ENCODE results near the gene SHOC2. TPM values are rescaled to one million over a fixed set of nuclear protein-coding genes. Genes with fewer than 3 reads are reported as not detected.

Gene SHOC2
- total and polyA plus RNA-seq, 2 of the 8 experiments (the other 6 are each of a cell fraction or from before 2014, with no cell fraction given) = 7.6 to 28.2 TPM

GRCh38 chr10:110989016-110989415, 69.6 kb downstream of the SHOC2 start:
- Histone ChIP-seq H4K20me1 (replicated peaks in 1 of 2; ENCODE audit: control insufficient read depth in 1 of 2, insufficient read depth in 2 of 2, low read length in 2 of 2) (no peaks in the 10 kb centered on the region), H3K14ac (ENCODE audit: insufficient read length) (no peak overlapping the region), H2BK12ac (ENCODE audit: low read depth, low read length) (no peak overlapping the region), H3K18ac (ENCODE audit: extremely low read depth, low read length) (no peak overlapping the region), H3K23ac (ENCODE audit: insufficient read length) (no peak overlapping the region), H4K5ac (ENCODE audit: insufficient read length, low read depth, low read length) (no peak overlapping the region), H3K79me2 (ENCODE audit: control insufficient read depth in 1 of 2, insufficient read depth in 2 of 2, low read length in 2 of 2) (peaks cover 0 to 4% of the 10 kb centered on the region in 2 experiments; a peak in 1 of 4 replicates), H3K4ac (replicated peaks; ENCODE audit: insufficient read length, low read depth, low read length) (no peak overlapping the region), H4K8ac (ENCODE audit: extremely low read depth, insufficient read depth, low read length) (no peak overlapping the region), H2AFZ (ENCODE audit: low read length) (no peak overlapping the region), H2AK5ac (ENCODE audit: low read depth, low read length) (no peak overlapping the region), H2BK15ac (ENCODE audit: low read length) (no peak overlapping the region), H3K4me1 (replicated peaks in 1 of 4; ENCODE audit: control insufficient read depth in 3 of 4, insufficient read depth in 4 of 4, low read length in 3 of 4) (no peaks in the 10 kb centered on the region), H3K4me2 (ENCODE audit: insufficient read depth in 1 of 2, low read depth in 2 of 2, low read length in 2 of 2) (no peak overlapping the region), H2BK5ac (ENCODE audit: low read depth, low read length) (no peak overlapping the region), H3K4me3 (ENCODE audit: extremely low read depth in 1 of 4, insufficient read depth in 2 of 4, low read depth in 3 of 4, low read length in 4 of 4) (no peak overlapping the region), H2BK20ac (ENCODE audit: low read length) (no peak overlapping the region), H3K27ac (ENCODE audit: low read depth, low read length) (no peak overlapping the region), H2BK120ac (replicated peaks; ENCODE audit: low read depth, low read length) (no peak overlapping the region), H3K27me3 (replicated peaks in 1 of 4; ENCODE audit: control insufficient read depth in 3 of 4, extremely low read depth in 1 of 4, insufficient read depth in 3 of 4, low read length in 3 of 4) (no peaks in the 10 kb centered on the region), H3K56ac (replicated peaks; ENCODE audit: insufficient read length, low read depth, low read length) (no peak overlapping the region), H3K23me2 (ENCODE audit: low read depth, low read length) (no peaks in the 10 kb centered on the region), H4K91ac (replicated peaks; ENCODE audit: insufficient read length, low read length) (no peak overlapping the region), H3K9ac (replicated peaks in 1 of 4; ENCODE audit: extremely low read depth in 1 of 4, low read depth in 3 of 4, low read length in 3 of 4) (no peak overlapping the region), H3K79me1 (ENCODE audit: low read depth, low read length) (no peaks in the 10 kb centered on the region), H3K9me3 (ENCODE audit: insufficient read depth in 2 of 2, low read depth in 1 of 2, low read length in 1 of 2) (no peaks in the 10 kb centered on the region), H3K36me3 (ENCODE audit: control insufficient read depth in 2 of 4, insufficient read depth in 4 of 4, low read length in 3 of 4) (peaks cover 0 to 2% (median 0%) of the 10 kb centered on the region in 4 experiments; a peak in 2 of 8 replicates)
- TF ChIP-seq ASH2L (IDR thresholded peaks at IDR 0.05; ENCODE audit: low read length) (no peak), POLR2AphosphoS5 (IDR thresholded peaks at IDR 0.05; ENCODE audit: low read depth, low read length) (no peak), TCF12 (IDR thresholded peaks at IDR 0.05; ENCODE audit: low read depth, low read length) (no peak), SIX5 (IDR thresholded peaks at IDR 0.05; ENCODE audit: low read depth, low read length) (no peak), KDM1A (IDR thresholded peaks at IDR 0.05; ENCODE audit: borderline replicate concordance, low read length) (no peak), CHD1 (IDR thresholded peaks at IDR 0.05; ENCODE audit: low read depth, low read length) (no peak), CHD2 (IDR thresholded peaks at IDR 0.05; ENCODE audit: low read length) (no peak), PHF8 (conservative IDR thresholded peaks at IDR 0.05; ENCODE audit: low read depth, low read length) (no peak)
- DNase-seq (ENCODE audit: low read depth in 1 of 2, low spot score in 2 of 2) (no peak), FAIRE-seq (no peak)
- ChIA-PET CTCF (ENCODE audit: partially characterized antibody) (no interaction called here), POLR2A (ENCODE audit: partially characterized antibody) (no interaction called here)
- WGBS, 2 experiments (ENCODE audit: extremely low coverage in 1 of 2, insufficient coverage in 1 of 2, insufficient read length in 1 of 2, insufficient replicate concordance in 2 of 2, low coverage in 1 of 2, low lambda C conversion rate in 2 of 2, missing lambda C conversion rate in 1 of 2) = 81% methylated on average over 1 of the region's 1 CpG; no CpG with 5 or more reads in 1 of the 2 experiments

All from H1 (cell line).